Brain microvascular endothelial cell (primary cell): ENCODE measurements around the gene CAMK1D.
"Not testable (repeated sequence)": the region's sequence is repeated elsewhere in the genome, so short reads cannot be mapped to it uniquely, and the experiment has no call there.

Experiments
- DNase-seq: peaks from one replicate; pipeline ENCODE4 v3.0.0-alpha.2; 2020
- H3K27ac ChIP-seq: fragments of 250-450 bp; sonication (Bioruptor Pico); 2 replicates; pipeline ENCODE4 v1.5.1; 2020; ENCODE audit warnings: mild to moderate bottlenecking, moderate library complexity
- H3K27me3 ChIP-seq: fragments of 250-450 bp; sonication (Bioruptor Pico); replicated peaks from 2 replicates; pipeline ENCODE4 v1.5.1; 2020; ENCODE audit warnings: mild to moderate bottlenecking
- H3K36me3 ChIP-seq: fragments of 250-450 bp; sonication (Bioruptor Pico); replicated peaks from 2 replicates; pipeline ENCODE4 v1.5.1; 2020; ENCODE audit warnings: mild to moderate bottlenecking
- H3K4me3 ChIP-seq: 2 replicates; pipeline ENCODE4 v1.5.1; 2011; ENCODE audit warnings: low read depth, mild to moderate bottlenecking, control low read depth, low read length, moderate library complexity
- CTCF ChIP-seq: IDR thresholded peaks from 2 replicates; pipeline ENCODE4 v1.5.1; 2011; ENCODE audit warnings: low read depth, mild to moderate bottlenecking, moderate library complexity, low read length, control low read depth, inconsistent platforms; ENCODE audit errors: missing control alignments
- in situ Hi-C: cut with HindIII; loops from 2 replicates; pipeline ENCODE4 v1.10.0; 2017; ENCODE audit warnings: low sequenced_read_pairs, low pct_ligation_motif_present

Gene CAMK1D

DNA sequence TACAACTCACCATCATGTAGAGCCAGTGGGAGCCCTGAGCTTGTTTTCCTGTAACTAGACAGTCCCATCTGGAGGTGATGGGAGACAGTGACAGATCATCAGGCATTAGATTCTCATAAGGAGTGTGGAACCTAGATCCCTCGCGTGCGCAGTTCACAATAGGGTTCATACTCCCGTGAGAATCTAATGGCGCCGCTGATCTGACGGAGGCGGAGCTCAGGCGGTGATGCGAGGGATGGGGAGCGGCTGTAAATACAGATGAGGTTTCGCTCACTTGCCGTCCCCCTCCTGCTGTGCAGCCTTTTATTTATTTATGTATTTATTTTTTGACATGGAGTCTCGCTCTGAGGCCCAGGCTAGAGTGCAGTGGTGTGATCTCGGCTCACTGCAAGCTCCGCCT, 139.3 kb downstream of the CAMK1D start:
- TF ChIP-seq CTCF = no peak
- in situ Hi-C loops = no loop called here
- Histone ChIP-seq H3K27me3 (no peaks in the 10 kb centered on the region), H3K36me3 (no peaks in the 10 kb centered on the region), H3K4me3 (no peak overlapping the region), H3K27ac (no peak overlapping the region)
- DNase-seq = no peak

- Histone ChIP-seq H3K4me3 (no peak overlapping the region), H3K36me3 (no peaks in the 10 kb centered on the region), H3K27me3 (no peaks in the 10 kb centered on the region), H3K27ac (no peak overlapping the region)
- in situ Hi-C loops = no loop called here
- no peak for TF ChIP-seq CTCF
- no peak for DNase-seq
Observed at GRCh38 chr10:12489357-12489756, 140.0 kb downstream of the CAMK1D start.

- Histone ChIP-seq H3K27ac (no peak overlapping the region), H3K27me3 (no peaks in the 10 kb centered on the region), H3K4me3 (no peak overlapping the region), H3K36me3 (no peaks in the 10 kb centered on the region)
- no peak for TF ChIP-seq CTCF
- DNase-seq = no peak
- in situ Hi-C loops = no loop called here
Observed at GRCh38 chr10:12489806-12490205, 140.5 kb downstream of the CAMK1D start.

DNA sequence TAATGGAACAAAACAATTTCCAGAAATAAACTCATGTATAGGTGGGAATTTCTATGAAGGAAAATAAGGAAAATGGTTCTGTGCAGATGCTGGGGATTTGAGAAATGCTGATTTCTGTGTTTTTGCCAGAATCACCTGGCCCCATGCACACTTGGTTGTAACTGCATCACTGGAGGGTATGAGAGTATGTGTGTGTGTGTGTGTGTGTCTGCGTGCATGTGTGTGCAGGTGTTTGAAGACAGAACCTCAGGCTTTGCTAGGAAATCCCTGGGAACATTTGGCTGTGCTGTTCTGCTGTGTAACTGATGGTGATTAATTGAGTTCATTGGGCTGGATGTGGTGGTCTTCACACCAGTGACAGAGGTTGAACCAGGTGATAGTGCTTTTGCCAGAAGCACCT, 141.6 kb downstream of the CAMK1D start:
- H3K27me3 ChIP-seq = no peaks in the 10 kb centered on the region
- in situ Hi-C loops = no loop called here

DNA sequence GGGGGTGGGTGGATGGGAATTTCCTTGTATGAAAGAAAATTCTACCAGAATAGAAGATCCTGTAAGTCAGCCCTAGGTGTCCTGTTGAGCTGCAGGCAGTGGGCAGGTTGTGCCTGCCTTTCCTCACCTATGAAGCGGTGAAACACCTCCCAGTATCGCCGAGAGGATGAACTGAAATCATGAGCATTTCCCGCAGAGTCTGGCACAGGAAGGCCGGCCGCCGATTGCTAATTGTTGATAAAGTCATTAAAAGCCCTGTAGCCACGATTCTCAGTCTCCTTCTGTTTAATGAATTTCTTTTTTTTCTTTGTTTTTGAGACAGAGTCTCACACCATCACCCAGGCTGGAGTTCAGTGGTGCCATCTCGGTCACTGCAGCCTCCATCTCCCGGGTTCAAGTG, 142.1 kb downstream of the CAMK1D start:
- Histone ChIP-seq H3K27me3 (no peaks in the 10 kb centered on the region), H3K27ac (no peak overlapping the region), H3K4me3 (no peak overlapping the region), H3K36me3 (no peaks in the 10 kb centered on the region)
- in situ Hi-C loops = no loop called here
- TF ChIP-seq CTCF = no peak
- DNase-seq = no peak

More for the DNA sequence above, 141.6 kb downstream of the CAMK1D start:
- TF ChIP-seq CTCF = no peak
- no peak overlapping the region for H3K27ac ChIP-seq
- H3K4me3 ChIP-seq = no peak overlapping the region
- DNase-seq = no peak
- H3K36me3 ChIP-seq = no peaks in the 10 kb centered on the region

- in situ Hi-C loops = no loop called here
- Histone ChIP-seq H3K36me3 (no peaks in the 10 kb centered on the region), H3K27me3 (no peaks in the 10 kb centered on the region), H3K27ac (no peak overlapping the region), H3K4me3 (no peak overlapping the region)
- no peak for TF ChIP-seq CTCF
- no peak for DNase-seq
Observed at GRCh38 chr10:12492016-12492415, 142.7 kb downstream of the CAMK1D start.

GRCh38 chr10:12497046-12497445, 147.7 kb downstream of the CAMK1D start:
- H3K27me3 ChIP-seq, in situ Hi-C loops, H3K36me3 ChIP-seq, DNase-seq, H3K4me3 ChIP-seq, H3K27ac ChIP-seq: not testable (repeated sequence)
